ENCODE results near the gene EFEMP1. TPM values are rescaled to one million over a fixed set of nuclear protein-coding genes. Genes with fewer than 3 reads are reported as not detected.

Gene EFEMP1
- total and polyA plus RNA-seq, 2 of the 13 experiments (the other 11 are each of a cell fraction or from before 2014, with no cell fraction given), result not detected

DNA sequence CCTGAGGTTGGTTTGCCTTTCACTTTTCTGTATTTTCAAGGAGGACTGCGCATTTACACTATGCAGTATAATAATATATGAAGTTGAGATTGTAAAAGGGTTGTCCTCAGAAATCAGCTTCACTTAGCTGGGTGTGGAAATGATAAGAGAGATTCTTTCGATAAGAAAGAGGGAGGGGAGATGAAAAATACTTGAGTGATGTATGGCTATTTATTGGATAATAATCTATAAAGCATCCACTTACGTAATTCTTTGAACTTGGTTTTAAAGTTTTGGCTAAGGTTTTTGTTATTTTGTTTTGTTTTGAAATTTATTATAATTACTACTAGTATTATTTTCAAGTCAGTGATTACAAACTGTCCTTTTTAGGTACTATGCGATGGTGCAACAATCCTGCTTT lies 40.6 kb downstream of the EFEMP1 start:
- CTCF ChIA-PET (ENCODE audit: low intra/inter-chr PET ratio, low total read pairs), result no interaction called here
- H3K4me3 ChIP-seq (replicated peaks in 1 of 3; ENCODE audit: insufficient read depth in 1 of 3, low read depth in 2 of 3, low read length in 3 of 3), result no peak overlapping the region
- WGBS (ENCODE audit: low lambda C conversion rate), result 23% methylated on average over 4 of the region's 4 CpGs
- no peaks in the 10 kb centered on the region for H3K4me1 ChIP-seq (ENCODE audit: insufficient read depth, low read length)
- intact Hi-C loops (cut with micrococcal nuclease; ENCODE audit: unreplicated experiment) (no loop called here), in situ Hi-C loops (cut with HindIII; ENCODE audit: extremely low pct_ligation_motif_present, low pct_unique_long_range_greater_than_20kb) (no loop called here)
- BruUV-seq (replicated peaks), result no TSS peak
- H3K27ac ChIP-seq (ENCODE audit: extremely low read length, insufficient read depth, low read length), result no peak overlapping the region
- H2AFZ ChIP-seq (ENCODE audit: low read length), result no peak overlapping the region
- H4K20me1 ChIP-seq (ENCODE audit: insufficient read depth, low read length), result no peaks in the 10 kb centered on the region
- no peak overlapping the region for H3K4me2 ChIP-seq (ENCODE audit: low read depth, low read length)
- no peak for DNase-seq (ENCODE audit: low spot score)
- POLR2A ChIA-PET, result no interaction called here
- FAIRE-seq, result no peak
- H3K9me3 ChIP-seq (ENCODE audit: low read length), result no peaks in the 10 kb centered on the region
- H3K27me3 ChIP-seq (ENCODE audit: control insufficient read depth in 1 of 2, insufficient read depth in 2 of 2, low read length in 2 of 2), result no peaks in the 10 kb centered on the region
- no peak overlapping the region for H3K9ac ChIP-seq (ENCODE audit: insufficient read depth, low read depth, low read length)
- no peaks in the 10 kb centered on the region for H3K79me2 ChIP-seq (ENCODE audit: insufficient read depth, low read length)
- no peak for TF ChIP-seq KDM2A (CRISPR knock-in tag; IDR thresholded peaks at IDR 0.05; ENCODE audit: borderline replicate concordance, low read depth)
- no peak for TF ChIP-seq KDM5B (CRISPR knock-in tag; IDR thresholded peaks at IDR 0.05; ENCODE audit: borderline replicate concordance)
- no peak for TF ChIP-seq NR2C2 (CRISPR knock-in tag; IDR thresholded peaks at IDR 0.05; ENCODE audit: borderline replicate concordance)
- TF ChIP-seq ZFX (CRISPR knock-in tag; IDR thresholded peaks at IDR 0.05; ENCODE audit: low read depth), result no peak
- TF ChIP-seq, protein P1, sequence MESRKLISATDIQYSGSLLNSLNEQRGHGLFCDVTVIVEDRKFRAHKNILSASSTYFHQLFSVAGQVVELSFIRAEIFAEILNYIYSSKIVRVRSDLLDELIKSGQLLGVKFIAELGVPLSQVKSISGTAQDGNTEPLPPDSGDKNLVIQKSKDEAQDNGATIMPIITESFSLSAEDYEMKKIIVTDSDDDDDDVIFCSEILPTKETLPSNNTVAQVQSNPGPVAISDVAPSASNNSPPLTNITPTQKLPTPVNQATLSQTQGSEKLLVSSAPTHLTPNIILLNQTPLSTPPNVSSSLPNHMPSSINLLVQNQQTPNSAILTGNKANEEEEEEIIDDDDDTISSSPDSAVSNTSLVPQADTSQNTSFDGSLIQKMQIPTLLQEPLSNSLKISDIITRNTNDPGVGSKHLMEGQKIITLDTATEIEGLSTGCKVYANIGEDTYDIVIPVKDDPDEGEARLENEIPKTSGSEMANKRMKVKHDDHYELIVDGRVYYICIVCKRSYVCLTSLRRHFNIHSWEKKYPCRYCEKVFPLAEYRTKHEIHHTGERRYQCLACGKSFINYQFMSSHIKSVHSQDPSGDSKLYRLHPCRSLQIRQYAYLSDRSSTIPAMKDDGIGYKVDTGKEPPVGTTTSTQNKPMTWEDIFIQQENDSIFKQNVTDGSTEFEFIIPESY (CRISPR knock-in tag; IDR thresholded peaks at IDR 0.05), result no peak
- TF ChIP-seq ZNF724P (CRISPR knock-in tag; IDR thresholded peaks at IDR 0.05; ENCODE audit: borderline replicate concordance), result no peak
- no peak for TF ChIP-seq ZNF160 (CRISPR knock-in tag; IDR thresholded peaks at IDR 0.05)
- no peak for TF ChIP-seq ELF4 (CRISPR knock-in tag; IDR thresholded peaks at IDR 0.05; ENCODE audit: borderline replicate concordance)
- TF ChIP-seq ZNF749 (CRISPR knock-in tag; IDR thresholded peaks at IDR 0.05; ENCODE audit: borderline replicate concordance), result no peak
- TF ChIP-seq JUN (CRISPR knock-in tag; IDR thresholded peaks at IDR 0.05), result no peak
- no peak for ATAC-seq
- no peaks in the 10 kb centered on the region; a peak in 1 of 5 replicates for H3K36me3 ChIP-seq (replicated peaks in 1 of 2; ENCODE audit: control insufficient read depth in 1 of 2, insufficient read depth in 2 of 2, low read length in 2 of 2)
